Spinal cord (tissue), 10 donors: ENCODE data around the gene GMPS. TPM values are rescaled to one million over a fixed set of nuclear protein-coding genes. Genes with fewer than 3 reads are reported as not detected.
A peak's percentile ranks its signal among the peaks of the same experiment; 100 is the strongest.
"Not testable (repeated sequence)": the region's sequence is repeated elsewhere in the genome, so short reads cannot be mapped to it uniquely, and the experiment has no call there.

Source experiments
- DNase-seq, 6 donors: peaks; one replicate each; pipeline versions ENCODE4 v3.0.0 to v3.0.0-alpha.2; 2013 to 2015; ENCODE audit warnings: low spot score in 6 of 6, low read depth in 4 of 6
- H3K27ac ChIP-seq: one replicate; pipeline ENCODE4 v1.5.1; 2013; ENCODE audit warnings: low read depth, low read length, control low read depth
- H3K27me3 ChIP-seq: one replicate; pipeline ENCODE4 v1.6.1; 2013; ENCODE audit warnings: low read length; ENCODE audit not compliant: control insufficient read depth, insufficient read depth
- H3K36me3 ChIP-seq: one replicate; pipeline ENCODE4 v1.6.1; 2013; ENCODE audit warnings: low read length; ENCODE audit not compliant: control insufficient read depth, insufficient read depth
- H3K4me1 ChIP-seq: one replicate; pipeline ENCODE4 v1.6.1; 2013; ENCODE audit warnings: low read length; ENCODE audit not compliant: control insufficient read depth, insufficient read depth
- H3K4me3 ChIP-seq: one replicate; pipeline ENCODE4 v1.5.1; 2013; ENCODE audit warnings: low read depth, low read length, control low read depth
- H3K9me3 ChIP-seq: one replicate; pipeline ENCODE4 v1.6.1; 2013; ENCODE audit warnings: low read length; ENCODE audit not compliant: control insufficient read depth, insufficient read depth
- WGBS: methylation state at CpG from one replicate; pipeline ENCODE4 v1.1.5; 2013; ENCODE audit warnings: missing lambda C conversion rate; ENCODE audit not compliant: insufficient coverage; 5-methylcytosine and 5-hydroxymethylcytosine counted together
- long read RNA-seq, 4 donors: transcript quantifications; one replicate each; lab custom pipeline, GENCODE V29; 2026
- polyA plus RNA-seq, 2 donors: library from polyadenylated mRNA; unstranded; fragments of 120-200 nt; gene quantifications; one replicate each; pipeline ENCODE4 v1.2.1, GENCODE V29; 2013; ENCODE audit not compliant: insufficient read length in 2 of 2
- total RNA-seq, 2 donors: library from RNA; depleted of rRNA in 1 of 2; stranded (reverse); fragments of 120-200 nt in 1 of 2; fragments of >200 nt in 1 of 2; gene quantifications; one replicate each; pipeline versions ENCODE4 v1.2.3 to v1.2.4, GENCODE V29; 2013 to 2014
- donor health status: healthy.

The GMPS gene
- total RNA-seq, result 10 to 100 TPM; 36.1 to 41.1 TPM
- 10 to 100 TPM; 27.2 to 32.8 TPM for polyA plus RNA-seq
- long read RNA-seq, donor 1, full-length matches to known transcripts, result 2 of 2 reads
- long read RNA-seq, donor 1, partial matches to known transcripts, result 0 of 2 reads
- long read RNA-seq, donor 1, other reads (novel, unspliced or antisense), result 0 of 2 reads
- long read RNA-seq, donor 2, full-length matches to known transcripts, result 1 of 6 reads
- long read RNA-seq, donor 2, partial matches to known transcripts, result 5 of 6 reads
- long read RNA-seq, donor 2, other reads (novel, unspliced or antisense), result 0 of 6 reads
- long read RNA-seq, donor 3, full-length matches to known transcripts, result 1 of 1 reads
- long read RNA-seq, donor 3, partial matches to known transcripts, result 0 of 1 reads
- long read RNA-seq, donor 3, other reads (novel, unspliced or antisense), result 0 of 1 reads
- long read RNA-seq, donor 4, full-length matches to known transcripts, result 5 of 15 reads
- long read RNA-seq, donor 4, partial matches to known transcripts, result 10 of 15 reads
- long read RNA-seq, donor 4, other reads (novel, unspliced or antisense), result 0 of 15 reads

DNA sequence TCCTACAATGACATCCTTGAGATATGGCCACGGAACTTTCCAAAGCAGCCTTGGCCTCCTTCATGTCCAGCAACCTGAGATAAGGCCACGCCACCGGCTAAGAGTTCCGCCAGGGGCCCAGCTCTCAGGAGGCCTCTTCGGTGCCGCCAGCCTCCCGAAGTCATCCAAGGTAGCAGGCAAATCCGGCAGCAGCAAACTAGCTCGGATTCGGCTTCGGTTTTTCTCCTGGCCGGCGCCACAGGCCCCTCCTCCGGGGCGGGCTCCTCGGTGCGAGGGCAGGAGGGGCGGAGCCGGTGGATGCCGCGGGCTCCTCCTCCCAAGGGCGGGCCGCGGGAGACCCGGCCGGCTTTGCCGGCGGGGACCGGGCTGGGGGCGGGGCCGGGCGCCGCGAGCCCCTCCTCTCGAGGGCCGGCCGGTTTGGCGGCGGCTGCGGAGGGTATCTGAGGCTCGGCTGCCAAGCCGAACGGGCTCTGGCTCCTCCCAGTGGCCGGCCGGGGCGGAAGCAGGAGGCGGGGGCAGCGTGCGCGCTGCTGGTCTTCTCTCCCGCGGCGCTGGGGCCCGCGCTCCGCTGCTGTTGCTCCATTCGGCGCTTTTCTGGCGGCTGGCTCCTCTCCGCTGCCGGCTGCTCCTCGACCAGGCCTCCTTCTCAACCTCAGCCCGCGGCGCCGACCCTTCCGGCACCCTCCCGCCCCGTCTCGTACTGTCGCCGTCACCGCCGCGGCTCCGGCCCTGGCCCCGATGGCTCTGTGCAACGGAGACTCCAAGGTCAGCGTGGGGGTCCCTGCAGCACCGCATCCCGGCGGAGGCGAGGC lies at the start of gene GMPS:
Gene GMPS, plus strand, starts transcription at position 518 of the 812 bp plus-strand sequence. Its CDS starts 221 bp downstream, at position 739.
- Histone ChIP-seq H3K36me3 (no peaks in the 10 kb centered on the region), H3K27ac (peak within 1 kb of the TSS; percentile 96), H3K9me3 (no peaks in the 10 kb centered on the region), H3K27me3 (no peaks in the 10 kb centered on the region), H3K4me1 (peaks cover 6% of the 10 kb centered on the region), H3K4me3 (peak within 1 kb of the TSS; percentile 86)
- under 1% methylated on average over 83 of the region's 83 CpGs for WGBS
- peak in 5 of 6 donors; percentile 83 to 98 (median 92) for DNase-seq

DNA sequence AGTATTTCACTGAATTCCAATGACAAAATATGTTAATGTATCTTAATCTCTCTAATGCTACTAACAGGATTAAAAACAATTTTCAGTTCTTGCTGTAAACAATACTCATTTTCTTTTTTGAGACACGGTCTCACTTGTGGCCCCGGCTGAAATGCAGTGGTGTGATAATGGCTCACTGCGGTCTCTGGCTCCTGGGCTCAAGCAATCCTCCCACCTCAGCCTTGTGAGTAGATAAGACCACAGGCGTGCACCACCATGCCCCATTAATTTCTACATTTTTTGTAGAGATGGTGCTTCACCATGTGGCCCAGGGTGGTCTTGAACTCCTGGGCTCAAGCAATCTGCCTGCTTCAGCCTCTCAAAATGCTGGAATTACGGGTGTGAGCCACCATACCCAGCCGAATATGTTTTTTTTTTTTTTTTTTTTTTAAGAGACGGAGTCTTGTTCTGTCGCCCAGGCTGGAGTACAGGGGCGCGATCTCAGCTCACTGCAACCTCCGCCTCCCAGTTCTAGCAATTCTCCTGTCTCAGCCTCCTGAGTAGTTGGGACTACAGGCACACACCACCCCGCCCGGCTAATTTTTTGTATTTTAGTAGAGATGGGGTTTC lies 41.9 kb upstream of the GMPS start:
- not testable (repeated sequence) for H3K27ac ChIP-seq, H3K27me3 ChIP-seq, H3K36me3 ChIP-seq, H3K4me3 ChIP-seq, H3K4me1 ChIP-seq, H3K9me3 ChIP-seq, DNase-seq
- no CpG with 5 or more reads among the region's 13 CpGs for WGBS

DNA sequence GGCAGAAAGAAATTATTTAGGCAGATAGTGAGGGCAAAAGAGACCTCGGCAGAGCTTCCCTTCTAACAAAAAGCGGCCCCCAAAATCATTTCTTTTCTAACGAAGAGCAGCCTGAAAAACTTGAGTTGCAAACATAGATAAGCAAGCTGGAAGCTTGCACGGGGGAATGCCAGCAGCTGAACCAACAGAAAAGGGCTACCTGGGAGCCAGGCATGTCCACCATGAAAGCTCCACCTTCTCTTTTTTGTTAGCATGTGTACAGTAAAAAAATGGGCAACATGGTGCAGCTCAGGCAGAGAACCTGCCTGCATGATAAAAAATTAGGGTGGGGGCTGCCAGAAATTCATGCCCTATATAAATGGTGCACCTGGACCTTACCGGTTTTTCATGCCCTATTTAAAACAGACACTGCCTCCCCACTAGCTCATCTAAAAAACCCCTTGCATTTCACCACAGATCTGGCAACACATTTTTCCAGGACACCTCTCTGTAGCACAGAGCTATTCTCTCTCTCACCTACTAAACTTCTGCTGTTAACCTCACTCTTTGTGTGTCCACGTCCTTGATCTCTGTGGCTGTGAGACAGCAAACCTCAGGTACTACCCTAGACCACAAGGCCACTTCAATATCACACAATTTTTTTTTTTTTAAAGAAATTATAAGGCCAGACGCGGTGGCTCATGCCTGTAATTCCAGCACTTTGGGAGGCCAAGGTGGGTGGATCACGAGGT lies 34.9 kb upstream of the GMPS start:
- H3K4me3 ChIP-seq, result no peak overlapping the region
- WGBS, result 83% methylated on average over 6 of the region's 9 CpGs

DNA sequence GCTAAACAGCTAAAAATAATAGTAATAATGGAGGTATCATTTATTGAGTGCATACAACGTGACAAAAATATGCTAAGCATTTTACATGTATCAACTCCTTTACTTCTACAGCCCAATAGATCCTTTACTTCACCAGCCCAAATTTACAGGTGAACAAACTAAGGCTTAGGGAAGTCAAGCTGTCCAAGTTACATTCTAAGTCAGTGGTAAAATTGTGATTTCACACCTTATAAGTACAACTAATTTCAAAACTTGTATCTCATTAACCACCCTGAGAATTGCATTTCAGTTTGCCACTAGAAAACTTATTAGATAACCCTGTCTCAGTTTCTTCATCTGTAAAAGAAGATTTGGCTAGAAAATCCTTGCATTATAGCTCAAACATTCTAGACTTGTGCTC lies 26.9 kb upstream of the GMPS start:
- H3K27ac ChIP-seq, result no peak overlapping the region
- H3K4me3 ChIP-seq, result no peak overlapping the region
- no peaks in the 10 kb centered on the region for H3K36me3 ChIP-seq
- WGBS, result no CpG with 5 or more reads among the region's 1 CpG
- H3K4me1 ChIP-seq, result no peaks in the 10 kb centered on the region
- DNase-seq, result no peak
- no peaks in the 10 kb centered on the region for H3K27me3 ChIP-seq
- H3K9me3 ChIP-seq, result no peaks in the 10 kb centered on the region

More for the DNA sequence above, 34.9 kb upstream of the GMPS start:
- Histone ChIP-seq H3K27ac (no peak overlapping the region), H3K4me1 (no peaks in the 10 kb centered on the region), H3K27me3 (no peaks in the 10 kb centered on the region), H3K36me3 (no peaks in the 10 kb centered on the region), H3K9me3 (no peaks in the 10 kb centered on the region)
- no peak for DNase-seq

DNA sequence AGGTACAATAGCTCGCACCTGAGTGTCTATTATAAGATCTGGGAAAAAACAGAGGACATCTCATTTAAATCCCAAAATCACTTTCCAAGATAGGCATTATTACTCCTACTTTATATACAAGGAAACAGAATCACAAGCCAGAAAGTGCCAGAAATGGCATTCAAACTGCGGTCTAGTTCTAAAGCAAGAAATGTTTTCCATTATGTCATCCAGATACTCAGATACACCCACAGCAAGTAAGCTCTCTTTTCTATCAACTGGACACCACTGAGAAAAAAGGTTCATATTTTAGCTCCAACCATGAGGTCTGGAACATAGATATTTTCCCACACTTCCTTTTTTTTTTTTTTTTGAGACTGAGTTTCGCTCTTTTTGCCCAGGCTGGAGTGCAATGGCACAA lies 24.3 kb upstream of the GMPS start:
- Histone ChIP-seq H3K4me1 (peaks cover 11% of the 10 kb centered on the region), H3K9me3 (no peaks in the 10 kb centered on the region), H3K27ac (no peak overlapping the region), H3K36me3 (peaks cover 2% of the 10 kb centered on the region), H3K27me3 (no peaks in the 10 kb centered on the region), H3K4me3 (no peak overlapping the region)
- no CpG with 5 or more reads among the region's 3 CpGs for whole genome bisulfite sequencing
- DNase-seq, result no peak

DNA sequence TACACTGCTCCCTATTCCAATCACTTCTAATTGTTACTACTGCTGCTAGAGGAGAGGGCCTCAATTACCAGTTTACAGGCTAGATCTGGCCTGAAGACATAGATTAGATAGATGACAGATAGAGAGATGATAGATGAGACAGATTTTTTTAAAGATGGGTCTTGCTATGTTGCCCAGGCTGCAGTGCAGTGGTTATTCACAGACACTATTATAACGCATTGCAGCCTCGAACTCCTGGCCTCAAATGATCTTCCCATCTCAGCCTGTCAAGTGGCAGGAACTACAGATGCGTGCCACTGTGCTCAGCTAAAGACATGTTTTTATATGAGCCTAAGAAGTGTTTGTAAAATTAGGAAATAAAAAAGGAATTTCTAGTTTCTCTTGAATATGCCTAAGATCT lies 22.5 kb upstream of the GMPS start:
- H3K4me1 ChIP-seq, result peaks cover 20% of the 10 kb centered on the region
- peaks cover 2% of the 10 kb centered on the region for H3K36me3 ChIP-seq
- no peak overlapping the region for H3K4me3 ChIP-seq
- no peaks in the 10 kb centered on the region for H3K9me3 ChIP-seq
- no peaks in the 10 kb centered on the region for H3K27me3 ChIP-seq
- WGBS, result 90% methylated on average over 2 of the region's 3 CpGs
- no peak overlapping the region for H3K27ac ChIP-seq
- DNase-seq, result no peak

DNA sequence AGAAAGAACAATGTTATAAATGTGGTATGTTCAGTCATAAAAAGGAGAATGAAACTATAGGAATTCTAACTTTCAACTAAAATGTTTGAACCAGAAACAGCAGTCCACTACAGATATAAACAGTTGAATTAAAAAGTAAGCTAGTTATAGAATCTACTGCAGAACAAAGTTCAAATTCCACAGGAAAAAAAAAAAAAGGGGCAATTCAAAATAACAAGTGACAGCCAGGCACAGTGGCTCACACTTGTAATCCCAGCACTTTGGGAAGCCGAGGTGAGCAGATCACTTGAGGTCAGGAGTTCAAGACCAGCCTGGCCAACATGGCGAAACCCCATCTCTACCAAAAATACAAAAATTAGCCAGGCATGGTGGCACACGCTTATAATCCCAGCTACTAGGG lies 21.0 kb upstream of the GMPS start:
- H3K27me3 ChIP-seq, H3K9me3 ChIP-seq, DNase-seq, H3K4me3 ChIP-seq, H3K27ac ChIP-seq, H3K36me3 ChIP-seq: not testable (repeated sequence)
- 71% methylated on average over 1 of the region's 3 CpGs for WGBS
- peaks cover 25% of the 10 kb centered on the region for H3K4me1 ChIP-seq

DNA sequence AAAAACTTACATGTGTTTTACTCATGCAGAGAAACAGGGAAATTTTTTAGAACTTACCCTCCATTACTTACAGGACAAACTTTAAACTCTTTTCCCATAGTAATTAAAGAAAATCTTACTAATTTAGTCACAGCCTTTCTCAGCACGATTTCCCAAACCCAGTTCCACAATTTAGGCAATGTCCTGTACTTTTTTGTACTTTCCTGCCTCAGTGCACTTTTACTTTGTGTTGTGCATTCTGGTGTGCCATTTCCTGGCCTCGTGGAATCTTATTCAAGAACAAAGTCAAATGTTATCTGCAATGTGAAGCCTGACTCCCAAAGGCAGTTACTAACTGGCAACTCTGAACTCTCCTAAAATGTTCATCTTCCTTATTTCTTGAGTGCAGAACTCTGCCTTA lies 18.1 kb upstream of the GMPS start:
- H3K27ac ChIP-seq, result no peak overlapping the region
- no peaks in the 10 kb centered on the region for H3K27me3 ChIP-seq
- H3K4me1 ChIP-seq, result peaks cover 31% of the 10 kb centered on the region
- WGBS, result 44% methylated on average over 2 of the region's 2 CpGs
- no peak for DNase-seq
- no peaks in the 10 kb centered on the region for H3K9me3 ChIP-seq
- peak overlapping the region; percentile 98 for H3K4me3 ChIP-seq
- H3K36me3 ChIP-seq, result peaks cover 2% of the 10 kb centered on the region
